ENCODE results near the gene KLF13.

The KLF13 gene

DNA sequence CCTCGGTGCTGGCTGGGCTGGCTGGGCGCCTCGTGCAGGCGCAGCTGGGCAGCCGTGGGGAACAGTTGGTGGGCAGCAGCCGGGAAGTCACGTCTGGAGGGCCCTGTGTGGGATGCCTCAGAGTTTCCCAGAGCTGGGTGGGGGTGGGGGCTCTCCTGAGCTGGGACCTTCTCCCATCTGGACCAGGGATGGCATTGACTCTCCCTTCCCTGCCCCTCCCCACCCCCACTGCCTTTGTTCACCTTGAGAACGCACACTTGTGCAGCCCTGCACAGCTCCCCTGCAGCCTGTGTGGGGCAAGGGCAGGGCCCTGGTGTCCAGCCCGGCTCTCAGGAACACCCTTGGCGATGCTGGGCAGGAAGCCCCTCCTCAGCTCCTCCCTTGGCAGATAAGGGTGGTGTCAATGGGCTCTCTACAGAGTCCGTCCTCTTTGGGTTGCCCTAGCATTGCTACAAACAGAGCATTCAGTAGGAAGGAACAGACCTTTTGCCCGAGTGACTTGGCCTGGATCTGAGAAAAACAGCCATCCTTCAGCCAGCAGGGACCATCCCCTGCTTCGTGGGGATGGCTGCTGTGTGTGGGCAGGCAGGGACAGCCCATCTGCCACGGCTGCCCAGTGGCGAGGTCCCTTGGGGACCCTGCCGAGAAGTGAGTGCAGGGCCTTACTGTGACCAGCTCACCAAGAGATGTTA is 25.5 kb upstream of the KLF13 start:
- no peak for DNase-seq

- no peak for DNase-seq
Observed at GRCh38 chr15:31301673-31301990, 25.0 kb upstream of the KLF13 start.

DNA sequence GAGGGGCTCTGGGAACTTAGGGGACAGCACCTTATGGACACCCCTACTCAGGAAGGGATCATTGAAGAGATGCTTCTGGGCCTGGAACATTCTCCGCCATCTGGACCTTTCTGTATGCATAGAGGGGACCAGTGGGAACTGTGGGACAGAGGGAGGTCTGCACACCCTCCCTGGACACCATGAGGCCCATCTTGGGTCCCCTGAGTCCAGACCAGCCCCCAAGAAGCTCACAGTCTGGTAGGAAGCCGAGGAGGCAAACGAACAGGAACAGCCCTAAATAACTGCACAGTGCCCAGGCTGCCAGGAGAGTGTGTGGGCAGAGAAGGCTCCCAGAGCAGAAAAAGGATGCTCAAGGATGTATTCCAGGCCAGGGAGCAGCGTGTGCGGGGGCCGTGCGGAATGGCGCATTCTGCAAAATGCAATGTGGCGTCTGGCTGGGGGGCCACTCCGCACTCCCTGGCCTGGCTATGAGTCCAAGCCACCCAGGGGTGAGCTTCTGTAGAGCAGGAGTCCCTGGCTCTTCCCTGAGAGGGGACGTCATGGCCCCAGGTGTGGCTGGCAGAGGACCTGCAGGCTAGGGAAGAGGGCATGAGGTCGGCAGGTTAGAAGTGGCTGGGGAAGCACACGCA is 24.5 kb upstream of the KLF13 start:
- no peak for DNase-seq

GRCh38 chr15:31302778-31303725 is 23.6 kb upstream of the KLF13 start:
- DNase-seq = no peak

- no peak for DNase-seq
Observed at GRCh38 chr15:31303726-31304648, 22.6 kb upstream of the KLF13 start.

DNA sequence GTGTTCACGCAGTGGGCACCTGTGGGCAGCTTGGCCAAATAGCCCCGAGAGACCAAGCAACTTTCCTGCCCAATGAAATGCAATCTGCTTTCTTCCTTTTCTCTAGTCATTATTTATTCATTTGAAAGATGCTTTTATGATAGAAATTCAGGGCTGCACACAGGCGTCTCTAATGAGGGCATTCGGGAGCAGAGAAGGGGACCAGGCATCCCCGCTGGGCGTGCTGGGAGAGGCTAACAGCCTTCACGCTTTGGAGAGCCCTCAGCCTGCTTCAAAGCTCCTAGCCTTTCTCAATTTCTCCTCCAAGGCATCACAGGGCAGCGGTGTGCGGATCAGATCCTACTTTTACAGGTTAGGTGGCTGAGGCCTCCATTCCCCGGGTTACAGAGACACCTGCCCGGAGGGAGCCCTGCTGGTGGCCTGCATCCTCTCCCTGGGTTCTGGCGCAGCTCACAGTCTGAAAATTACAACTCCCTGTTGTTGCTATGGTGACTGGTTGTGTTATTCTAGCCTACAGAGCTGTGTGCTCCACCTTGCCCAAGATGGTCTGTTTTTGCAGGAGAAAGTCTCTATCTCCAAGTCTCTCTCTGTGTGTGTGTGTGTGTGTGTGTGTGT is 21.8 kb upstream of the KLF13 start:
- DNase-seq = no peak

- DNase-seq = no peak
Observed at GRCh38 chr15:31305375-31305774, 21.3 kb upstream of the KLF13 start.

- DNase-seq = no peak
Observed at GRCh38 chr15:31305796-31306425, 20.7 kb upstream of the KLF13 start.

DNA sequence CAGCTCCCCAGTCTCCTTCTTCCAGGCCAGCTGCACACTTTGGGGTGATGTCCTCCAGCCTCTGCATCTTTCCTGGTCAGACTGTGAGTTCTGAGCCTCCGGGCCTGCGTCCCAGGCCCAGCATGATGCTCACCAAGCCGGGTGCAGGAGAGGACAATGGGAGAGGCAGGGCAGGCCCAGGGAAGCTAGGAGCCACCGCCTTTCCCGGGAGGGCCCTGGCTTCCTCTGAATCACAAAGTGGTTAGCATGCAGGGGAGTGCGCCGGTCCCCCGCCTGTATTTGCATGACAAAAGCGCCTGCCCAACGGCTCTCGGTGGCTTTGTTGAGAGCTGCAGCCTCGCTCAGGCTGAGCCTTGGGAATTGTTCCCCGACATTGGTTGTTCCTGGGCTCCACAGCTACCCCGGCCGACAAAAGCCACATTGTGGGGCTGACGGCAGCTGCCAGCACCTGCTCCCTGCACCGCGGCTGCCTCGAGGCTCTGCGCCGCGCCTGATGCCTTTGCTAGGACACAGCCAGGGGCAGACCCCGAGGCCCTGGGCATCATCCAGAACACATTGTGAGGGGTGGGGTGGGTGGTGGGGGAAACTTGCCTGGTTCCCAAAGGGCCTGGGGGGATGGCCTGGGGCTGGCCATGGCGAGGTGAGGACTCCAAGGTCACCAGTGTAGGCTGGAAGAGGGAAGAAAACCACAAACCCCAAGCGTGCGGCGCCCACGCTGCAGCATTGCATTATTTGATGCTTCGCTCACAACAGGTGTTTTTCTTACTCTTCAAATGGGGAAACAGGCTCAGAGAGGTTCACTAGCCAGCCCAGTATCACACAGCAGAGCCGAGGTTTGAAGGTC is 20.0 kb upstream of the KLF13 start:
- DNase-seq = no peak

- DNase-seq = no peak
Observed at GRCh38 chr15:31307270-31308184, 19.1 kb upstream of the KLF13 start.

DNA sequence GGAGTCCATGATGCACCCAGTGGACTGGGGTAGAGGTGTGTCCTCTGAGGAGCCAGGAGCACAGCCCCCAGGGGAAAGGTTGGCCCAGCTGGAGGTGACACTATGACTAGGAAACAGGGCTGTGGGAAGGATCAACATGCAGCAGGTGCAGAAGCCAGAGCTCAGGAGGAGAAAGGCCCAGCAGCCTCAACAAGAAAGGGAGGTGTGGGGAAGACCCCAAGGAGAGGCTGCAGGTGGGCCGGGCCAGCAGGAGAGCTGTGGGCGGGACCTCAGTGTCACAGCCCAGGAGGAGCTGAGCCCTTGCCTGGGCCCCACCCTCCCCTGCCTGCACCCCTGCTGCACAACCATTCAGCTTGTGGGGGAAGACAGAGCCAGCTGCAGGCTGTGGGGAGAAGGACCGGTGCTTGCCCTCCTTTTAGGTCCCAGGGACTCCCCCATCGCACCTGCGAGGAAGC is 18.4 kb upstream of the KLF13 start:
- no peak for DNase-seq

- no peak for DNase-seq
Observed at GRCh38 chr15:31309893-31310606, 16.6 kb upstream of the KLF13 start.

- no peak for DNase-seq
Observed at GRCh38 chr15:31311735-31312619, 14.7 kb upstream of the KLF13 start.

GRCh38 chr15:31313223-31313622 is 13.4 kb upstream of the KLF13 start:
- no peak for DNase-seq

DNA sequence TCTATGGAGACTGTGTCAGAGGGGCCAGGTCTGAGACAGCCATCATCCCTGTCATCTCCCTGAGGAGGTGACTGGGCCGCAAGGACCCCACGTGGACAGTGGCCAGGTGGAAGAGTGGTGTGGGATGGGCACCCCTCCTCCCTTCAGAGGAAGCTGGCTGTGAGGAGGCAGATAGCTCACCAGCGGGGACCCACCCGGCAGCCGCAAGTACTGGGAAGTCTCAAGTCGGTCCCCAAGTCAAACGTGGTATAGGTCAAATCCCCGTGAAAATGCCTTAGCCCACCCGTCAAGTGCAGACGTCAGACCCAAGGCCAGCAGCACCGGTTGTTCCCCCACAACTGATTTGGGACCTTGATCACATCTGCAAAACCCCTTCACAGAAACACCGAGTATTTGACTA is 12.3 kb upstream of the KLF13 start:
- DNase-seq = no peak

GRCh38 chr15:31316135-31316795 is 10.4 kb upstream of the KLF13 start:
- no peak for DNase-seq

DNA sequence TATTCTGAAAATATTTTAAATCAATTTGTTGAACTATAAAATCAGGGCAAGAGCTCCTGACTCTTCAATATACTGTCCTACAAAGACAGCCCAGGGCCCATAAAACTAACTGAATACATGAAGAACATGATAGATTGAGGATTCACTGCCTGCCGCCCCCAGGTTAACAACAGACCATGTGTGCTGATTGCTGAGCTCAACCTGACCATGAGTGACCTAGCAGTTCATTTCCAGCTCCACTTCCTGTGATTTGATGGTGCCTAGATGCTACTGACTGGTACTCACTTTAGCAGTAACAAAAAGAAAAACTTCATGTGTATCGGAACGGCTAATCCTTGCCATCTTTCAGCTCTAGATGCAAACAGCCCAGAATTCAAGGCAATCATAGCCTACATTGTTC is 9.6 kb upstream of the KLF13 start:
- DNase-seq = no peak

Measured in activated CD4-positive, alpha-beta T cell treated with anti-CD3 and anti-CD28 coated beads, Interleukin-10, Interleukin-2, amounts not matched to agents 100 ng/mL and 50 ng/mL, durations not matched to agents 16 hours and 8 hours (primary cell).